LNCAP (cell line): ENCODE data around the gene GPR18.

Experiments
- CTCF ChIP-seq: fragments of 450-650 bp; IDR thresholded peaks from 2 replicates; pipeline ENCODE4 v1.5.1; 2017; ENCODE audit warnings: mild to moderate bottlenecking

GPR18 gene

GRCh38 chr13:99265162-99265800 lies 7.1 kb upstream of the GPR18 start:
- no peak for TF ChIP-seq CTCF

GRCh38 chr13:99264051-99264450 lies 5.9 kb upstream of the GPR18 start:
- no peak for TF ChIP-seq CTCF

DNA sequence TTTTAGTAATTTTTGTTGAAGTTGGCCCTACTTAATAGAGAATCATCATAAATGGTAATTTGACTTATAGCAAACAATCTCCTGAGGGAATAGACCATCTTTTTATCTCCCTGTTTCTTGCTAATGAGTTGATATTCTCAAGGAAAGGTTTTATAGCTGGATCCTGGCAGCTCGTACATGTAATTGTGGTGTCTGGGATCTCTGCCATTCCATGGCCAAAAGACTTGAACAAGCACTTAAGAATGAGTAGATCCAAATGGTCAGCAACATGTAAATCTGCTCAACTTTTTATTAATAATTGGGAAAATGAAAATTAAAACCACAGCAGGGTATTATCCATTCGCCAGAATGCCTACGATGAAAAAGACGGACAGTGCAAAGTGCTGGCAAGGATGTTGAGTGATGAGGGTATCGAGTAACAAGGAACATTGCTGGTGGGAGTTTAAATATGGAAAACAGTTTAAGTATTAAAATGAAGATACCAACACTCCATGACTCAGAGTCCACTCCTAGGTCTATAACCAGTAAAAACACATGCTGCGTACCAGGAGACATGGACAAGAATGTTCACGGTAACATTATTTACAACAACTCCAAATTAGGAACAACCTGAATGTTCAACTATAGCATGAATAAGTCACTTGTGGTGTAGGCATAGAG lies 5.1 kb upstream of the GPR18 start:
- TF ChIP-seq CTCF, result no peak

- no peak for TF ChIP-seq CTCF
Observed at GRCh38 chr13:99261059-99261458, 2.9 kb upstream of the GPR18 start.

DNA sequence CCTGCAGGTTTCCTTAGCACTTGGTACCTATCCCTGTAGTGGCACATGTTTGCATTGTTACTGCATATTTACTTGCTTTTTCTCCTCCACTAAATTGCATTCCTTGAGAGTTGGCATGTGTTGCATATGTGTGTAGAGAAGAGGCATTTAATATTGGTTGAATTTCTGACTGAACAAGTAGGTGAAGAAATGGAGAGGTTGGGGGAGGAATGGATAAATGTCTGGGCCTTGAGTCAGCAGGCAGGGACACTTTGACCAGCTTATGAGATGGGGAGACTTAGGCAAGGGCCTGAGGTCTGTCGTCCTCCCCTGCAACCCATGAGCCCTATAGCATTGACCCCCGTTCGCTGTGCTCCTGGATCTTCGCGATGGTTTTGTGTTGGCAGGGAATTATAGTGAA lies 2.0 kb upstream of the GPR18 start:
- no peak for TF ChIP-seq CTCF

- no peak for TF ChIP-seq CTCF
Observed at GRCh38 chr13:99258946-99259345, 767 bp upstream of the GPR18 start.

GRCh38 chr13:99257291-99257690 lies 888 bp downstream of the GPR18 start:
- TF ChIP-seq CTCF, result no peak

- no peak for TF ChIP-seq CTCF
Observed at GRCh38 chr13:99256709-99257108, 1.5 kb downstream of the GPR18 start.
